NCI-H1436 (cell line): Measurements from ENCODE around the gene PEPD.
A peak's percentile ranks its signal among the peaks of the same experiment; 100 is the strongest.

Source experiments
- DNase-seq: peaks from one replicate; lab custom pipeline; 2025; lab: John Stamatoyannopoulos, UW

Gene PEPD

DNA sequence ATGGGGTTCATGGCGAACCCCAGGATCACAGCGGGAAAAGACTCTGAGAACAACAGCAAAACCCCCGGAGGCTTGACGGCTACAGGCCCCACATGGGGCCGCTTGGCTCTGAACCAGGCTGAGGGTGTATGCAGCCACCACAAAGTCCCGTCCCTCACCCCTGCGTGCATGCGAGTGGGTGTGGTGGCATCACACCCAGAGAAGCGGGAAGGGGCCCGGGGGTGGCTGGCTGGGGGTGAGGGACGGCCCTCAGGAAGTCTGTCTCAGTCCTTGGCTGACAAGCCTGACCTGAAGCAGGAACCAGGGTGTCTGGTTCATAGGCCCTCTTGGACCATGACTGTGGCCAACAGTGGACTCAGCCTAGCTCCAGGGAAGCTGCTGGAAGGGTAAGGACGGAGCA lies 113.9 kb downstream of the PEPD start:
- DNase-seq = no peak

DNA sequence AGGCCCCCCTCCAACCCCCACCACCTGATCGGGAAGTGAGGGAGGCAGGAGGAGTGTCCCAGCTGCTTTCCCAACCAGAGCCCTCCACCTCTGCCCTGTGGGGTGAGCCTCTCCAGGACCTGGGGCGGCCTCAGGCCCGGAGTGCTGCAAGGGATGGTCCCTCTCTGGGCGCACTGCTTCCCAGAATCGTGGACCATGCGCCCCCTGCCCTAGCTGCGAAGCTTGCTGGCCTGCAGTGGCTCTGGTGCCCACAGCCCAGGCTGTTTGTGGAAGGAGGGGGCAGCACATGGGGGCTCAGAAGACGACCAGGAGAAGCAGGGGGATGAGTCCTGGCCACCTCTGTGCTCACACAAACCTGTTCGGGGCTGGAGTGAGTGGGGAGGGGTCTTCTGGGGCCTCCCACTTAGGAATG lies 114.4 kb downstream of the PEPD start:
- no peak for DNase-seq

DNA sequence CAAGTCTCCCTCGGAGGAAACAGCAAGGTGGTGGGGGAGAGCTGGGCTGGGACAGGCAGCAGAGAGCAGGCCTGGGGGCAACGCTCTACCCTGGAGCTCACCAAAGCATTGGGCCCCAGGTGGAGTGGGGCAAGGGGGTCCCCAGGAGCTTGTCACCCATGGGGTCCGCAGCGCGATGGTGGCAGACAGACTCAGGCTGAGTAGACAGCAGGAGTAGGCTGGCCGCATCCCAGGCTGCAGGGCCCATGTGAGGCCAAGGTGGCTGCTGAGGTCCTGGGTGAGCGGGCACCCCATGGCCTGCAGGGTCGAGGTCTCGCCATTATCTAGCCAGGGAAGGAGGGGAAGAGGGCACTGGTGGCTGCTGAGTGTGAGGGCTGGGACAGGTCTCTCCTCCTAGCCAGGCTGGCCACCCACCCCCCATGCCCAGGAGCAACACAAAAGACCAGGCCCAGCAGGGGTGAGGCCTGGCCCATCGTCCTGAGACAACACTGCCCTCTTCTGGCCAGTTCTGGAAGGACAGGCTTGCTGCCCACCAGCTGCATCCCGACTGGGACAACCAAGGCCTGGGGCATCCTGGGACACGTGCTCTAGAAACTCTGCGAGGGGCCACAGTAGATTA lies 115.0 kb downstream of the PEPD start:
- DNase-seq = peak; percentile 22

DNA sequence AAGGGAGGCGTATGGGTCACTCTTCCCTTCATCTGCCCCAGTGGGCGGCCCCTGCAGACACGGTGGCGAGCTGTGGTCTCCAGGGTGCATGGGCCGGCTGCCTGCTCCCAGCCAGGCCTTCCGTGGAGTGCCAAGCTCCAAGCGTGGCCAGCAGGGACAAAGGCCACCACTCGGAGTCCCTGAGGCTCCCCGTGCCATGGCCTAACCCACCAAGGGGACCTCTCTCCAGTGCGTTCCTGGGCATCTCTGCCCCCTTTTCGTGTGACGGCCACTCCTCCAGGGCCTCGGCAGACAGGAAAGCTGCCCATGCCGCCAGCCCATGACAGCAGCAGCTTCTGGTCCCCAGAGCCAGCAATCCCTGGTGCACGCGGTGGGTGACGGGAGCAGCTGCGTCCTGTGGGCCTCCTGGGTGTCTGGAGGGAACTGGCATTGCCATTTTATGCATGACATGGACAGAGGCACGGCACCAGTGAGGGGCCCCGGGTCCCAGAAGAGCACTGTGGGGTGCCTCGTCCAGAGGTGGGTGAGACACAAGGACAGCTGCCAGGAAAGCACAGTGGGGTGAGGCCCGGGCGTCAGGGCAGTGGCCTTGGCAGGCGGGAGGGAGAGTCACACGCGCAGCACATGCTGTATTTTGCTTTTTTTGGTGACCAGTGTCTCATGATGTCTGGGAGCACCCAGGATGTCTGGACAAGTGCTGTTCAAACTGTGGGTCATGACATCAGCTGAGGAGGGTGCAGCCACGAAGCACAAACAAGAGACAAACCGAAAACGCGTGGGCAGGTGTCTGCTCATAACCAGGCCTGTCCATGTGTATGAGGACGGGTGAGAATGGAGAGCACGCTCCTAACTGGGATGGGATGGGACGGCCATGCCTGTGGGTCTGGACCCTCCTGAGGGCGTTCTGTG lies 115.8 kb downstream of the PEPD start:
- no peak for DNase-seq

DNA sequence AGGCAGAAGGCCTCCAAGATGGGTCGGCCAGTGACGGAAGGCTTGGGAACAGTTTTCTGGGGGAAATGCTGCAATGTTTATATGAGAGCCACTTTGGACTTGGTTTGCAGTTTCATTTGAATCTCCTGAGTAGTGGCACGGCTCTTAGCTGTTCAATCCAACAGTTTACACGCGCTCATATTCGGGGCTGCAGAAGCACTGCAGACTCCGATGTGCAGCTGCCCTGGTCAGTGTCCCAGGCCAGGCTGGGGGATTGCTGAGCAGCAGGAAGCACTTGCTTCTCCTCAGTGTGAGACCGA lies 116.4 kb downstream of the PEPD start:
- no peak for DNase-seq

DNA sequence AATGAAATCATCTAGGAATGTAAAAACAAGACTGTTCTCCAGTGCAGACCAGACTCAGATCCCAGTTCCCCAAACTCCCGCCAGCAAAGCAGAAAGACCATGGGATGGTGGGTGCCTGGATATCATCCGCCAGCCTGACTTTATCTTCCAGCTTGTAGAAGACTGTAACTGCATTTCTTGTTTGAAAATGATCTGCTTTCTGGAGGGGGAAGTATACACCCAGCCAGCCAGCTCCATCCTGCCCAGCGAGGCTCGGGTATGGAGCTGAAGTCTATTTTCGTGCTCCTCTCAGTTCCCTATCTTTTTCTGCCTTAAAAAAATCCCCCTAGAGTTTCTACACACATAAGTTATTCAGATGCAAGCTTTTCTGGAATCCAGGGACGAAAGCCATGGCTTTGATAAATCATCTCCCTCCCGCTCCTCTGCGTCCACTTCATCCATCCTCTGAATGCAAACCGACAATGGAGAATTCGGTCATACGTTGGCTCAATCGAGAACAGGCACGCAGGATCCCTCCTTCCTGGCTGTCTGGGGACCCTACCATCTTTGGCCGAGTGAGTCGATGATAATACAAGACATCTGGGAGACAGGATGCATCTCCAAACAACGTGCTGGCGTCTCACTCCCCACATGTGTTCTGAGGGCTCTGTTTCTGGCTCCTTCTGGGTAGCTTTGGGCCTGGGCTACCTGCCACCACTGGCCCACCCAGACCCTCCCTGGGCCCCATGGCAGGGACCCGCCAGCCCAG lies 116.9 kb downstream of the PEPD start:
- DNase-seq = no peak

DNA sequence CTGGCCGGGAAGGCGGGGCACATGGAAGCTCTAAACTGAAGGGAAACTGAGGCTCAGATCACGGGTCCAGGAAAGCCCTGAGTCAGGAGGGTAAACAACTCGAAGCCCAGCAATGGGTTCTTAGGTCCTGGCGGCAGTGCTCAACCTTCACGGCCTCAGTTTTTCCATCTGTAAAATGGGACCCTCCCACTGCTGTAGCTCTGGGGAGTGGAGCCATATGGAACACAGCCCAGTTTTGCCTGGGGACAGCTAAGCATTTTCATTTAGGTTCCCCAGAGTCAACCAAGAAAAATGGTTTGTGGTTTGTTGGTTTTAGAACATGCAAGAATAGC lies 117.7 kb downstream of the PEPD start:
- no peak for DNase-seq

DNA sequence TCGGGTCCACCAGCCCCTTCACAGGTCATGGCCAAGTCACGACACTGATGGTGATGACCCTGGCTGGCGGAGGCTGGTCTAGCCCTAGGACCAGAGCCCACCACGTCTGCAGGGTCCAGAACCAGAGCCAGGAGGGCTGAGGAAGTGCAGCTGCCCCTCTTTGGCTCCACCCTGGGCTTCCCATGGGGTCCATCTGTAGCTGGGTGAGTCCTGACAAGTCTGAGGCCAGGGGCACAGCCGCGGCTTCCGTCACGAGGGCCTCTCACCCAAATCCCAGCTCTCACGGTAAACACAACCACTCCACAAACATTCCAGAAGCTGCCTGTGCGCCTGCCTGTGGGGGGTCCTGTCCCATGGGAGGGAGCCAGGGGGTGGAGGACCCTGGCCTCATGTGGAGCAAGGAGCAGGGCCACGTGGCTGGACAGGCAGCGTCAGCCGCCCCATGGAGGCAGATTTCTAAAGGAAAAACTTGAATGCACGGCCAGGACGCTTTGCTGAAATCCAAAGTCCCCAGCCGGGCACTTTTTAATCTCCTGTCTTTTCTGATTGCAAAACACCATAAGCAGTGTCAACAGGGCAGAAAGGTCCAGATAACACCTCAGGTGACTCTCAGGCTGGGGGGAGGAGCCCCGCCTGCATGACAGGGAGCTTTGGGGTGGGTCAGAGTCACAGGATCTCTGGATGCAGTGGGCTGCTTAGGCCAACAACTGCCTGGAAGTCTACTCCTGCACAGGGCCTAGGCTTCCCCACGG lies 118.2 kb downstream of the PEPD start:
- no peak for DNase-seq

DNA sequence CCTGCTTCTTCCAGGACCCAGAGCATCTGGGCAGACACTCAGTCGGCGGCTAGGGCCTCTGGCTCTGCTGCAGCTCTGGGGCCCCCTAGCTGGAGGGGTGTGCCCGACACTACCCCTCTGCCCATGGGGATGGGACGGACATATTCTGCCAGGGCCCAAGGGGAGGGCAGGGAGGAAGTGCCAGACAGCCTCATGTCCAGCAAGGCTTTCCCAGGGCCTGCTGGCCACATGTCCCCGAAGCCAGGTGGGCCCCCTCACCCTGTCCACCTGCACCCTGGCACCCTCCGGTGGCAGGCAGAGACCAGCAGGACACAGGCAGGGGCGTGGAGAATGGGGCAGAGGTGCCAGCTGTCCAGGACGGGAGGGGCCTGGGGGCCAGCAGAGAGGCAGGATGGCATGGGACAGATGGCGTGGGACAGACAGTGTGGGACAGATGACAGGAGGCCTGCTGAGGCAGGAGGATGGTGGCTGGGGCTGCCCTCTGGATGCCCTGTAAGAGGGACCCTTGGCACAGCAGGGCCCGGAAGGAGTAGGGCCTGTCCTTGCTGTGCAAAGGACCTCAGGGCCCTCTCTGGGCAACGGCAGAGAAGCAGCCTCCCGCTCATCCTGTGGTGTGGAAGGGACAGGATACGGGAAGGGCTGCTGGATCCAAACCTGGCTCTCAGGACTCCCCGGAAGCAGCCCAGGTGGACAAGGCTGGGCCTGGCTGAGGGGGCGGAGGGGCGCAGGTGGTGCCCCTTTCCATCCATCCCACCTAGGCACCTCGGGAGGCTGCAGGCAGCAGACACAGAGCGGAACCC lies 119.0 kb downstream of the PEPD start:
- no peak for DNase-seq

DNA sequence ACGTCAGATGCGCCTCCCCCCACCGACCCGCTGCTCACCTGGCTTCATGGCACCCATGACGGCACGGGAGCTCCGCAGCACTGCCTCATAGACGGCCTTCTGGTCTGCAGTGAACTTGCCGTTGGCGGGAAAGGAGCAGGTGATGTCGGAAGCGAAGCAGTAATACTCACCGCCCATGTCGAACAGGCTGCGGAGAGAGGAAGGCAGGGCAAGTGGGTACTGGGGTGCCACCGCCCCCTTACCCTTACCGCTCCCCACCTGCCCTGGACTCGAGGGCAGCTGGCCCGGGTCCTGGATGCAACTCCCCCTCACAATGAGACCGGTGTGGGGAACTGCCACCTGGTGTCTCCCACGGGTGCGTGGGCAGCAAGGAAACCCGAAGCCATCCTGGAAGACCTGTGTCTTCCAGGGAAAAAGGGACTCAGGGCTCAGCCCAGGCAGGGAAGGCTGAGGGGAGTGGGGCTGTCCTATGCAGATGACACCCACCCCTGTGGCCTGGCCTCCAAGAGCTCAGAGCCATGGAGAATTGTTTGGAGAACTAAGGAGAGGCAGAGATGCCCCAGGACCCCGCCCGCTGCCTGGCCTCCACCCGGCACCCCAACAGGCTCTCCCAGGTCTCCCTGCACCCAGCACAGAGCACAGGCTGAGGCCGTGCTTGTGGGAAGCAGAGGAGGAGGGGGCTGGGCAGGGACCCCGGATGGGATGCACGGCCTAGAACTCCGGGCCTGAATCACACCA lies 119.7 kb downstream of the PEPD start:
- DNase-seq = no peak

DNA sequence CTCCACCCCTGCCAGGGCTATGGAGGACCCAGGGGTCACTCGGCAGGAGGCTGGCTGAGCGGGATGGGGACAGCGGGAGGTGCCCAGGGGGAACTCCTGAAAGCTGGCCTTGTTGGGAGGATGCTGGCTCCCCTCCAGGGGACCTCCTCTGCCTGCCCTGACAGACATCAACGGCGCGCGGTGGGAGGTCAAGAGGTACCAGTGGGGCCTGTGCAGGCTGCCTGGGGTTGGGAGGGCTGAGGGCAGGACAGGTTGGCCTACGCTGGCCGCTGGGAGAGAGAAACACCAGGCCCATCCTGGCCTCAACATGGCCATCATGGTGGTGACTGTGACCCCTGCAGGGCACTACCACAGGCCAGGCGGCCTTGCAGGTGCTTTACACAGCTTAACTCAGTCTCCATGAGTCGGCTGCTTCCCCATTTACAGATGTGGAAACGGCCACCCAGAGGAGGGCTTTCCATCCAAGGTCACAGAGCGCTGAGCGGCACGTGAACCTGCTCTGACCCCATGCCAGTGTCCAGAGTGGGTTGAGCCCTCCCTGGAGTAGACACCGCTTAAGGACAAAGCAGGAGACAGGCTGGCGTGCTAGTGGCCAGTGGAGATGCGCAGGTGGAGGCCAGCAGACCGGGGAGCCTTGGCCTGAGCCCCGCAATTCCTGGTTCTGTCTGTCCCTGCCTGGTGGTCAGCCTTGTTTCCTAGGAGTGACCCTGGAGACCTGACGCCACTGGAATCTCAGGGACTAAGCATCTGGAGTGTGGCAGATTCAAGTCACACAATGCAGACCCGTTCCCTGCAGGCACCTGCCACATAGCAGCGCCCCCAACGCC lies 120.5 kb downstream of the PEPD start:
- DNase-seq = no peak

DNA sequence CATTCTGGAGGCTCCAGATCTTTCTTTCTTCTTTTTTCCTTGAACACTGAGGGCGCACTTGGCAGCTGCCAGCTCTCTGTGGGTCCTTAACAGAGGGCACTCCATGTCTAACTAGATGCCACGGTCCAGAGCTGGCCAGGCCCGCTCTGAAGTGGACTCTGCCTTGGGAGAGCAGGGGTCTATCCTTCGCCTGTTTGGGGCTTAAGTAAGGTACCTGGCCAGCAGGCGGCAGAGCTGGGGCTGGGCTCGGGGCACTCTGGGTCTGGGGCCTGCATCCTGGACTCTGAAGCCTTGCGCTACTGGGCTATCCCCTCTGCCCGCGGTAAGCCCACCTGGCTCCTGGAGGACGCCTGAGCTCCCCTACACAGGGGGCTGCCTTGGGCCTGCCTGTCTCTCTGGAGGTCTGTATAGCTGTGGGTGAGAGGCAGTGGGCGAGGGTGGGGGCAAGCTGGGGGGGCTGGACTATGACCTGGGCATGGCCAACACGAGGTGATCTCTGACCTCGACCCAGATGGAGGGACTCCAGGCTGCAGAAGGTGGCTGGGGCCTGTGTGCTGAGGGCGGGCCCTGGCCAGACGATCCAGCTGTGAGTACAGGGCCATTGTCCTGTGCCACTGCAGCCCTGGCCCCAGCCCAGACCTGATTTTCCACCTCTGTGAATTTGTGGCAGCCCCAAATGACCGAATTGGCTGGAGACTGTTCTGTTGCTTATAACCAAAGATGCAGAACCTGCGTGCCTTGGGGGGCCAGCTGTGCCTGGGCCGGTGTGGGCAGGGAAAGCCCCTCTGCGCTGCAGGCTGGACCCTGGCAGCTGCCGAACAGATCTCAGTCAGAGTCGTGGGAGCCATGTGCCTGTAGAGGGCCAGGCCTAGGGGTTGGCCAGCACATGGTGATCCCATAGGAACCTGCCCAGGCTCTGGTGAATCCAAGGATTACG lies 121.6 kb downstream of the PEPD start:
- no peak for DNase-seq

DNA sequence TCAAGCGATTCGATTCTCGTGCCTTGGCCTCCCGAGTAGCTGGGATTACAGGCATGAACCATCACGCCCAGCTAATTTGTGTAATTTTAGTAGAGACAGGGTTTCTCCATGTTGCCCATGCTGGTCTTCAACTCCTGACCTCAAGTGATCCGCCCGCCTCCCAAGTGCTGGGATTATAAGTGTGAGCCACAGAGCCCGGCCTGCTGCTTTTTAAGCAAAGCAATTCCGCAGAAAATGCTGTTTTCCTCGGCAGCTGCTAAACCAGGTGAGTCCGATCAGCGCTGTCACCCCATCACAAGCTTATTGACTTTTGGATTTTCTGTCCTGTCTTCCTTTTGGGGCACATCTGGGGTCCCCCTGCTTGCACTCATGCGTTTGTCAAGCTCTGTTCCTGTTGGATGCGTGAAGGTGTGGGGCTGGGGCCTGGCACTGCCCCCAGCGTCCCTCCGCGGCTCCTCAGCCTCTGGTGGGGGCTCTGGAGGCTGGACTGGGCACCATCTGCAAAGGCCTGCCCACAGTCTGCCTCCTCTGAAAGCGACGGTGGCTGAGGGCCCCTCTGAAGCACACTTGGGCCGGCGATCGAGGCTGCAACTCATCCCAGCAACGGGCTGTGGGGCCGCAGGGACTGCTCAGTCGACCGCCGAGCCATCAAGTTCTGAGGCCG lies 122.4 kb downstream of the PEPD start:
- no peak for DNase-seq

DNA sequence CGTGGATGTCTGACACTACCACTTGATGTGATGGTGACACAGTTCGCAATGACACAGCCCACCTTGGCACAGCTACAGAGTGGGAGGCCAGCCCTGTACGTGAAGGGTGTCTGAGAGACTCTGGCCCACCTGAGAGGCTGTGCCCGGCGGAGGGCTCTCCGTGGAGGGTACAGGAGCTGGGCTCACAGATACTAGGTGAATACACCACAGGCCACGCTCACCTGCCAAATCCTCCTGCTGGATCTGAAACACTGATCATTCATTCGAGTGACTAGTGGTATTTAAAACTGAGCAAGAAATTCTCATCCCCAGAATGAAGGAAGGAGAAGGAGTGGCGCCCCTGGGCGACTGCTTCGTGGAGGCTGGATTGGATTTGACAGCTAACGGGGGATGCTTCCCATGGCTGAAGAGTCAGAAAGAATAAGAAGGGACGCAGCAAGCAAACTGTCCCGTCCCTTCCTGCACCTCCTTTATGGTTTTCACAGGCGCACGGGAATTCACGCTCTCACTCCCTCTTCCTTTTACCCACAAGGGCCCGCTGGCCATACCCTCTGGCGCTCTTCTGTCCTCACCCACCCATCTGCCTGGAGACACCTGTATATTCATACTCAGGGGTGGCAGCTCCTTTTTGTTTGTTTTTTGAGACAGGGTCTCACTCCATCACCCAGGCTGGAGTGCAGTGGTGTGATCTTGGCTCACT lies 123.1 kb downstream of the PEPD start:
- no peak for DNase-seq

DNA sequence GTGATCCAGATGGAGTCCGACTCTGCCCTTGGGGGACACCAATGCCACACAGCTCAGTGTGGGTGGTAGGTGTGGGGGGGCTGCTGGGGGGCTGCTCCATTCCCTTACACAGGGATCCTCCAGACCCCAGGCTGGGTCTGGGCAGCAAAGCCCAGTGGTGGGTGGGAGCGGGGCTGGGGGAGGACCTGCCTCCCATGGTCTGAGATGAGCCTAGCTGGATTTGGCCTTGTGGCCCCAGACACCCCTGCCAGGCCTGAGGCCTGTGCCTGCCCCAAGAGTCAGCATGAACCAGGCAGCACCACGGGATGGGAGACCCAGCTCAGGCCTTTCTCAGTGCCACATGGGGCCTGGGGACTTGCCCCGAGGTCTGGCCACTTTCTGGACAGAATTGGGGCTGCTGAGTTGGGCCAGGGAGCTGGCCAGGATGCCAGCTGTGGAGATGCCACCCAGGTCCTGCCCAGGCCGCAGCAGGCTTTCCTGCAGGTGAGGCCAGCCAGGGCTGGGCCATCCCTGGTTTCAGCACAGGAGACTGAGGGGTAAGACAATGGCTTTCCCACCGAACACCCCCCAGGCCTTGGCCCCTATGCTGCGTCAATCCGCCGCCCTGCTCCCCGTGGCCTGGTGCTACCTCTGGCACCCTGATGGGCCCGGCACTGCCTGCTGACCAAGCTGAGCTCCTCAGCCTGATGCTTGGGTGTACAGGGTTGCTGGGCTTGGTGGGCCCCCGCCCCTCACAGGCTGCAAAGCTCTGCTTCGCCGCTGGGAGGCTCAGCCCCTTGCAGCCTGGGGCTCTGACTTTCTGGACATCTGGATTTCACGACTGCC lies 123.8 kb downstream of the PEPD start:
- no peak for DNase-seq

DNA sequence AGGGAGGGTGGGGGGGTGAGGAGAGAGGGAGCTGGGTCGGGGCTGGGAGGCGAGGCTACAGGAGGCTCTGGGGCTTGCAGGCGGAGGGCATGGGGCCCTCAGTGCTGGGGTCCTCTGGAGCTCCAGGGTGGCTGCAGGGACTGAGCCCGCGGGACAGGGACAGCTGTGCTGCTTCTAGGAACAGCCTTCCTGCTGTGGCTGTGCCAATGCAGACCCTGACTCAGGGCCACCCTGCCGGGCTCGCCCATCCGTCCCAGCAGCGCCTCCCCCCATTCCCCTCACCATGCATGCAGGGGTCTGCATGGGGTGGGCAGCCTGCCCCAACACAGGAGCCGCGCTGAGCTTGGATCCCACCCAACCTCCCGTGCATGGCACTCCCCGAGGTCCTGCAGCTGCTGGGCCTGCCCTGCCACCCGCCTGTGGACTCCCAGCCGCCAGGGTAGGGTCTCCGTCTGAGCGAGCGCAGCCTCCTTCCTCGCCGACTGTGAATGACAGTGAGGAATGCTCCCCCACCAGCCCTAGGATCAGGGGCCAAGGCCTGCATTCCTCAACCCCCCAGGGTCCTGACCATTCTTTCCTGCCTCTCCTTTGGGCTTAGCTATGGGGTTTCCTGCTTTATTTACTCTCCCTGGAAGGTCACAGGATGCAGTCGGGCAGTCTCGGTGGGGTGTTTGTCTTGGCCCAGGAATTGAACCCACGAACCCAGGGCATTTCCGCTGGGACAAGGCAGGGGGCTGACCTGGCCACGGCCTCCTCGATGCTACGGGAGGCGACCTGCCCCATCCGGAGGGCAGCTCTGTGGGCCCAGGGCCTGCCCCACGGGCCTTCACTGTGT lies 124.7 kb downstream of the PEPD start:
- DNase-seq = no peak
